K562 (cell line): ENCODE data around the gene SLC12A4.

Experiments used
- GTF2E2 ChIP-seq: fragments of 200-800 bp; sonication (Bioruptor generic); IDR thresholded peaks from 2 replicates; pipeline ENCODE4 v1.6.1; 2016; ENCODE audit warnings: missing genetic modification characterization, missing compliant biosample characterization
- TBL1XR1 ChIP-seq, 2 experiments: IDR thresholded peaks; 2 replicates each; pipeline ENCODE4 v1.6.1; 2012; ENCODE audit warnings: improper control_type of control experiment in 2 of 2, low read length in 2 of 2, mild to moderate bottlenecking in 1 of 2

DNA sequence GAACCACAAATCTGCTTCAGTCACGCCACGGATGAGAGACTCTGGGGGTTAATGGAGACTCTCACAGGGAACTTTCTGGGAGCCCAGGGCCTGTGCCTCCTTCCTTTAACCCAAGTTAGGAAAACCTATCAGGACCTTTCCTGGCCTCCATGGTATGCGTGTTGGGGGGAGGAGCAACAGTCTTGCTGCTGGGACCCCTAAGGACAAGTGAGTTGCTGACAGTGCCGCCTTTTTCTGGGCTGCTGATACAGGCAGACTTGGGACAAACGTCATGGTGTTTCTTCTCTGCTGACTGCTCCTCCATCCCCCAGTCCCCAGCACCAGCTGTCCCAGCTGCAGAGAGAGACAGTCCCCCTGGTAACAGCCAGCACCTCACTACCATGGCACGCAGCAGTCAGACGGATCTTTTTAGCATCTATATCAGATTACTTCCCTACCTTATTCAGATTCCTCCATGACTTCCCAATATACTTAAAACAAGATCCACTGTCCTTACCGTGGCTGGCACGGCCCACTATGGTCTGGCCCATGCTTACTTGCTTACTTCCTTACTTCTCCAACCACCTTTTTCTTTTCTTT, 40.8 kb upstream of the SLC12A4 start:
- TF ChIP-seq TBL1XR1 (IDR thresholded peaks at IDR 0.05; ENCODE audit: low read length in 2 of 2) (no peak), GTF2E2 (tag) (no peak)
